DMS153 treated with DMSO at 0.1 percent for 48 hours (cell line): ENCODE data around the gene TASL.
"Not testable (repeated sequence)": the region's sequence is repeated elsewhere in the genome, so short reads cannot be mapped to it uniquely, and the experiment has no call there.

Source experiments
- DNase-seq: peaks from one replicate; lab custom pipeline; 2025; ENCODE audit not compliant: unreplicated experiment; lab: John Stamatoyannopoulos, UW

Gene TASL, protein sequence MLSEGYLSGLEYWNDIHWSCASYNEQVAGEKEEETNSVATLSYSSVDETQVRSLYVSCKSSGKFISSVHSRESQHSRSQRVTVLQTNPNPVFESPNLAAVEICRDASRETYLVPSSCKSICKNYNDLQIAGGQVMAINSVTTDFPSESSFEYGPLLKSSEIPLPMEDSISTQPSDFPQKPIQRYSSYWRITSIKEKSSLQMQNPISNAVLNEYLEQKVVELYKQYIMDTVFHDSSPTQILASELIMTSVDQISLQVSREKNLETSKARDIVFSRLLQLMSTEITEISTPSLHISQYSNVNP

DNA sequence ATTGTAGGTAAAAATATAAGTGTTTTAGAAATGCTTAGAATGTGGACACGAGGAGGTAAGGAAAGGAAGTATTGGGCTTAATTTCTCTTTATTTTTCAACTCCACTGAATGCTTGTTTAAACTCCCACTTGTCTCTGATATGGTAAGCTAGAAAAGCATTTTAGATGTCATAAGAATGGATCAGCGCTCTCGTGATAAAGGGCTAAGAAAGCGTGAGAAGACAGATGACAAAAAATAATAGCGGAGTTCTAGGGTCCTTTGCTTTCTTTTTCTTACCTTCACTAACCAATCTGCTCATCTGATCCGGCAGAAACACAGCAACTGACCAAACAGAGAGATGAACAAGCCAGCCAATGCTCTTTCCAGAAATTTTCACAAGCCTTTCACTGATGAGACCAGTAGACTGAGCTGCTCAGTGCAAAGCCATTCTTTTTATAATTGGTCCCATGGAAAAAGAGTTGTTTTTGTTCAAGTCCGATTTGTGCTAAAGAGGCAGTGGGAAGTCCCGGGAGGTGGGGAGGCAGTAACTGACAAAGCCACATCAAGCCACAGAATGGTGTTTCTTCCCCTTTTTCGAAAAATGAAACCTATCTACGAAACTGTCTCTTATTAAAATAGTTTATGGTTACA, at the start of gene TASL:
Gene TASL, minus strand, starts transcription at position 405 of the 630 bp plus-strand sequence. CDS start 17,411 bp downstream, outside the sequence.
- no peak for DNase-seq

DNA sequence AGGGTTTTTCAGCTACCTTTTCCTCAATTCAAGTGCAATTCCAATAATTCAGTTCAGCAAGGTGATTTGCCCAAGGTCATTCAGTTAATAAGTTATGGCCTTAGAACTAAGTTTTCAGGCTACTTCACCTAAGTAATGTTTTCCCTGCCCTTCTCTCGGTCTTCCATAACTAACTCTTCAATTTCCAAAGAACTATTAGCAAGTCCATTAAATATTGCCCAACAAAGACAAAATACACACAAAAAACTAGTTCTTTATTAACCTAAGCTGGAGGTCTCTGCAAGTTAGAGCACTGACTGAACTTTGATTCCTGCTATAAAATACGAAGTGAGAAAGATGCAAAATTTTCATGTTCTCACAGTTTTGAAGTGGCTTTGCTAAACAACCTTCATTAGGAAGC, 48.8 kb upstream of the TASL start:
- DNase-seq = no peak

DNA sequence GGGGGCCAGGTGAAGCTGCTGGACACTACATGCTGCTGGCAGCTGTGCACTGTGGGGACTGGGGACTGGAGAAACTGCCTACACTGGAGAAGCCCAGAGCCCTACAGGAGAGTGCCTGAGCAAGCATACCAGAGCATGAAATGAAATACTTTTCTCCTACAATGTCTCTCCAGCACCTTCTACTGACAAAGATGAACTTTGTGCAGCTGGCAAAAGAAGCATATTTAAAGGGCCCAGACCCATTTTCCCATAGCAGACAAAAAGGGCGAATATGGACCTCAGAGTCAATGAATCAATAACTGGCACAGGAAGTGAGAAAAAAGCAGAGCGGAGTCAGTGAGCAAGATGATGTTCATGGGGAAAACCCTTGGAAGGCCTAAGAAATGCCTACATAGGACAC, 44.8 kb upstream of the TASL start:
- DNase-seq = no peak

DNA sequence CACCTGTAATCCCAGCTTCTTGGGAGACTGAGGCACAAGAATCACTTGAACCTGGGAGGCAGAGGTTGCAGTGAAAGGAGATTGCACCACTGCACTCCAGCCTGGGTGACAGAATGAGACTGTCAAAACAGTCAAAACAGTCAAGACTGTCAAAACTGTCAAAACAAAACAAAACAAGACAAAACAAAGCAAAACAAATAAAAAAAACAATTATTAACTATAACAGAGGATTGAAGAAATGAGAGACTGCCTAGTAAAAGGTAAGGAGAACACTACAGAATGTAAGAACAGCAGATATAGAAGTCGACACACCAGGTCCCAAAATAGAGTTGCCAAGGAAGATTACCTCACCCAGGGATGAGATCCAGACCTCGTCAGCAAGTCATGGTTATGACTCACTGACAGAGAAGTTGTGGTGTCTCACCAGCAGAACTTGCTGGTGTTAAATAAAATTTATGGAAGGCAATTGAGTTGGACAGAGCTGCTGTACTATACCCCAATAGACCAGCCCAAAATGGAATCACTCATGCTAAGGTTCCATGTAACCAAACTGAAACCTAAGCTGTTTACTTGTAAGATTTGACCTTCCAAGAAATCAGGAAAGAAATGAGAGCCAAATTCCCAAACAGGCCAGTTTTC, 43.5 kb upstream of the TASL start:
- no peak for DNase-seq

DNA sequence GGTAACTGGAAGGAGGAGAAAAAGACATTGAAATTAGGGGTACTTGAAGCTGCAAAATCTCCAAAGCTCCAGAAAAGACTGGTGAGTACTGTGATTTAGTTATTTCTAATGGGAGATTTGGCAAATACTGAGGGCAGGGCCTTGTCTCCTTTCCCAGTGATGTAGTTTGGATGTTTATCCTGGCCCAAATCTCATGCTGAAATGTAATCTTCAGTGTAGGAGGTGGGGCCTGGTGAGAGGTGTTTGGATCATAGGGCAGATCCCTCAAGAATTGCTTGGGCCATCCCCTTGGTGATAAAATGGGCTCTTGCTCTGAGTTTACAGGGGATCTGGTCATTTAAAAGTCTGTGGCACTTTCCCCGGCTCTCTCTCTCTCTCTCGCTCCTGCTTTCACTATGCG, 42.6 kb upstream of the TASL start:
- DNase-seq = no peak

DNA sequence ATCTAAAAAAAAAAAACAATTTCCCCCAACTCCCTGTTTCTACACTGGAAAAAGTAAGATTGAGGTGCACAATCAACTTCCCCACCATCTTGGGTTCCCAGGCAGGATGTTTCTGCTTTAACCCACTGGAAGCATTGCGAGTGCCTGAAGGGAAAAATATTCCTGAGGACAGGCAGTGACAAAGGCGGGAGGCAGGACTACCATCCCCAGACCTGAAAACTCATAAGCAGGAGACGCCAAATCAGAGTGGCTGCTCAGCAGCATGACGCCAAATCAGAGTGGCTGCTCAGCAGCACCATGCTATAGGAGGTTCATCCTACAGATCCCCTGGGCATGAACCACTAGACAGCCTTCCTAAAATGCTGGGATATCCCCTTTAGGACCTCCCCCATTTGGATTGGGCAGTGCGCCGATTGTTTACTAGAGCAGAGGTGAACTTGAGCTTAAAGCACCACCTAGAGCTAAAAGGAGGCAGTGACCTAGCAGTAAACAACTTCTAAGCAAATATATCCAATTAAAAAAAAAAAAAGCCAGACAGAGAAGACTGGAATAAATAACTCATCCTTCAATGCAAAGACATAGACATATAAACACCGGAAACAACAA, 40.7 kb upstream of the TASL start:
- DNase-seq = no peak

DNA sequence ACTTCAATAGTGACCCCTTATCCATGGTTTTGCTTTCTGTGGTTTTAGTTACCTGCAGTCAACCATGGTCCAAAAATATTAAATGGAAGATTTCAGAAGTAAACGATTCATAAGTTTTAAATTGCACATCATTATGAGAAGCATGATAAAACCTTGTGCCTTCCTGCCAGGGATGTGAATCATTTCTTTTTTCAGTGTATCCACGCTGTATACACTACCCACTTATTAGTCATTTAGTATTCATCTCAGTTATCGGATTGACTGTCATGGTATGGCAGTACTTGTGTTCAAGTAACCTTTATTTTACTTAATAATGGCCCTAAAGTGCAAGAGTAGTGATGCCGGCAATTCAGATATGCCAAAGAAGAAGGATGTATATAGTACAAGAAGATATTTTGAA, 37.7 kb upstream of the TASL start:
- no peak for DNase-seq

DNA sequence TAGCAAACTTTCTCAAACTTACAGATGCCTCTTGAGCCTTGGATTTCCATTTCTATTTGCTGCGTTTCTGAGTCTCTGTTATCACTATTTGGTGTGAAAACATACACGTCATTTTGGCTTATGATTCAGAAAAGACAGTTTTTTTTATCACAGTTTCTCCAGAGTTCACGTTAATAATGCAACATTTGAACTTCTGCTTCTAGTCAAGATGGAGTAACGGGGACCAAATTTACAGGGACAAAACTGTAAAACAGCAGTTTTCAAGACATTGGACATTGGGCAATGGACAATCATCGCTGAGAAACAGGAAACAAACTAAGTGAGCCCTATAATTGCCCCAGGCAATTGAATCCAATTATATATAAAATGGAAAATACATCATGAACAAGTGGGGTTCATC, 36.2 kb upstream of the TASL start:
- DNase-seq = no peak

DNA sequence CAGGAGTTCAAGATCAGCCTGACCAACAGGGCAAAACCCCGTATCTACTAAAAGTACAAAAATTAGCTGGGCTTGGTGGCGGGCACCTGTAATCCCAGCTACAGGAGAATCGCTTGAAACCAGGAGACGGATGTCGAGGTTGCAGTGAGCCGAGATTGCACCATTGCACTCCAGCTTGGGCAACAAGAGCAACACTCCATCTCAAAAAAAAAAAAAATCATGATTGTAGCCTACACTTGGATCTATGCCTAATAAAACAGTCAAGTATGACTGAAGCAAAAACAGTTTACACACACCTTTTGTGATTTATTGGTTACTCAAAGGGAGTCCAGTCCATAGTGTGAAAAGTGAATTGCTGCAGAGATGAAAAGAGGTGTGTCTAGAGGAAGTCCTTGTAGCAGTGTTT, 34.7 kb upstream of the TASL start:
- peak; percentile 43 for DNase-seq

DNA sequence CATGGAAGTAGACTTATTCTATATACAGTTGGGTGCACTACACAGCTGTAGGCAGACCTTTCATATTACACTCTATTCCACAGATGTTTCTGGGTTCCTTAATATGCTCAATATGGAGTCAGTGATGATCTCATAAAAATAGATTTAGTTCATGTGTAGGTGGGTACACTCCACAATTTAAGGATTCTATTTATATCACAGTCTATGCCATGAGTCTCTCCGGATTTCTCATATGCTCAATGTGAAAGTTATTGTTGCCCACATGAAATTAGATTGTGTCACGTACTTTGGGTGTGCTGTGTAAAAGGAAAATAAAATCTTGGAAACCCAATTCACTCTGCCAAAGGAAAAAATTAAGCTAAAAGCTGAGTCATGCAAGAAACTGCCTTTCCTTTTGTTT, 32.5 kb upstream of the TASL start:
- DNase-seq = no peak

DNA sequence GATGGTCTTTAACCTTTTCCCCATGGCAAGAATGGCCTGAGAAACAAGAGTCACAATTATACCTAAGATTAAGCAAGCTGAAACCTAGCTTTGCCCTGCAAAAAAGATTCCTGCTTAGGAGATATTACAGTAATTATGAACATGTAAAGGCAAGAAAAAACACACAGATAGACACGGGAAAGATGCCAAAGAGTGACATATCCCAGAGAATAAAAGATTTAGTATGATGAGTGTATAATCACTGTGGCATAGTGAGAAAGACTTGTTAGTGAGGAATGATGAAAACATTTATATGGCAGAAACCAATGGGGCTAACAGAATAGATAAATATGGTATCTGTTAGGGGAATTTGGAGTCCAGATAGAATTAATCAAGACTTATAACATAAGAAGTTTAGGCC, 29.6 kb upstream of the TASL start:
- no peak for DNase-seq

DNA sequence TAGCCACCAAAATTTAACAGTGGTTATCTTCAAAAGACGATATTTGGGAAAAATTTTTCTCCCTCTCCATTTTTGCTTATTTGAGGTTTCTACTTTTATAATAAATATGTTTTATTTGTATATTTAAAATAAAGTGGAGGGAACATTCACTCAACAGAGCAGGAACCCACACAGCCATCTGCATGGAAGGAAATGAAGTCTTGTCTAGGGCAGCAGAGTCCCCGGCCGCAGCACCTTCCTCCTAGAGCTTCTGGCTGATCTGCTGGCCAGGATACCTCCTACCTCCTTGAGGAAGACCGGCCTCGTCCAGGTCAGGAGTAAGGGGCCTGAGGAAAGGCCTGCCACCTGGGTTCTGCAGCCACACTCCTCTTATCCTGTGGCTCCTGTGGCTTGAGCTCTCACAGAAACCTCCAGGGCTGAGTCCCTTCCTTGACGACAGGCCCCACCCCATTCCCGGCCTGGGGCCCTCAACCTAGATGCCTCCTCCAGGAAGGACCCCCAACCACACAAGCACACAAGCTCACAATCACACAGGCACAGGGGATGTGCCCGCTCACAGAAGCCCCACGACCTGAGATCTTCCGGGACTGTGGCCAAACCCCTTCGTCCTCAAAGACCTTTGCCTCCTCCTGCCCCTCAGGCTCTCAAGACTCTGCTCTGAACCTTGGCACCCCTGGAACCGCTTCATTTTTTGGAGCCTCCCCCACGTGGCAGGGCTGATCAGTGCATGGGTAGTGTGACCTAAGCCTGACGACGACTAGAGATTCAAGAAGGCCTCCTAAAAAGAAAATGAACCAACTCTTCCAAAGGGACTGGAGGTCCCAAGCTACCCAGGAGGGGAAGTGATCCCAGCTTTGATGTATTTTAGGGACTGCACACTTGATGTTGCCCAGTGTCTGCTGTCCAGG, 23.0 kb upstream of the TASL start:
- DNase-seq = not testable (repeated sequence)

DNA sequence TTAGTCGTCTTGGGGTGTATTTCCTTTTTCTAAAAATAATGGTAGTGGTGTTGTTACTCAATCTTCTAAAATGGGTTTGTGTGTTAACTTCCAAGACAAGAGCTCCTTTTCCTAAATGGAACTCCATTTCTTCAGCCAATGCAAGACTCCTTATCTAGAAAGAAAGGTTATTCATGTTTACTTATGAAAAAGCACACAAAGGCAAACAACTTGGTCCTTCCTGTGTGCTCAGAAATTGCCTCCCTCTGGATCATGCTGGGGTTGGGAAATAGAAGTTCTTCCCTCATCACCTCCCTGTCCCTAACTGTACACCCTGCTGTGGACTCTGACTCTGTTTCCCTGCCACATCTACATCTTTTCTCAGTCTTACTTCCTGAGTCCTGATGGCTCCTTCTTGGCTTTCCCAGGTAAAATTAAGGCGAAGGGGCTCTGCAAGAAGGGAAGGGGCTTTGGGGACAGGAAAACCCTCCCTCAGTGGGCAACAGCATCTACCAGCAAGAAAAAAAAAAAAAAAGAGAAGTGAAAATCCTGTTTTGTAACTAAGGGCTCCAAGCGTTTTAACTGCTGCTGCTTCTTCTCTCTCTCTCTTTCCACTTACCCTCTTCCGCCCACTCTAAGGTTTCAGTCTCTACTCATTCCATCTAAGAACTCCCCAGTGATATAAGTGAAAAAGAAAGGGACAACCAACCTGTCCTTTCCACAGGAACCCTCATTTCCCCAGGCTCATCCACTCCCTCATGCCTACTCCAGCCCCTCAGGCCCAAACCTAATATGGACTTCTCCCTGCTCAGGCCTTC, 19.8 kb upstream of the TASL start:
- DNase-seq = no peak

DNA sequence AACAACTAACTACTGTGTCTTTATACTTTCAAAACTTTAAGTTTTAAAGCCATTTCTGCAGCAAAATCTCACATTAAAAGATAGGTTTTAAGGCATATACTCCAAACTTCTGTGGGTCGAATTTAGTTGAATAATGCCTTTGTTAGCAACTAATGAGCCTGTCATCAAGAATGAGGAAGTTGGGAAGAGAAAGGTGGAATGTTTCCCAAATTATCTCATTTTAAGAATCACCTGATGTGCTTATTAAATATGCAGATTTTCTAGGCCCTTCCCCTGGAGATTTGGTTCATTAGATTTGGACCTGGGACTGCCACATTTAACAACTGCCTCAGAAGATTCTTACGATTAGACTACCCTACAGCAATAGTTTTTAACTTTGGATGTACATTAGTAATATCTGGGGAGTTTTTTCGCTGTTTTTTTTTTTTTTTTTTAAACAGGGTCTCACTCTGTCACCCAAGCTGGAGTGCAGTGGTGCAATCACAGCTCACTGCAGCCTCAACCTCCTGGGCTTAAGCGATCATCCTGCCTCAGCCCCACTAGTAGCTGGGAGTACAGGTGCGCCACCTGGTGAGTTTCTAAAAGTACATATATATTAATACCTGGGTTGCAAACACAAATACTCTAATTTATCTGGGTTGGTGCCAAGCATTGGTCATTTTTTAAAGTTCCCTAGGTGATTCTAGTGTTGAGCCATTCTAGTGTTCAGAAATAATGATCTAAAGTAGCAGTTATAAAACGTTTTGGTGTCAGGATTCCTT, 16.1 kb upstream of the TASL start:
- no peak for DNase-seq

DNA sequence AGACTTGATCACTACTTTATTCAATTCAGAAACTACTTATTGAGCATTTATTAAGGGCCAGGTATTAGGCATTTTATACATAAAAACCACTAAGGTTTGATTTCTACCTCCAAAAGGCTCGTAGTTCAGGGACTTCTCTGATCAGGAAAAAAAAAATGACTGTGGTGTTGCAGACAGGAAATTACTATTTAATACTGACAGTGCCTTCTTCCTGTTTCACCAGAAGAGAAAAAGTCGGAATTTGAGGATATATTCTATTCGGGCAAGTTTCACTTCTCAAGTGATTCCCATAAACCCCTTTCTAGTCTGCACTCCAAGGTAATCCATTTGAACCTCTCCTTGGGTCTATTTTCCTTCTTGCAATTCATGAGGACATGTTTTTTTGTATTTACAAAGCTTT, 15.3 kb upstream of the TASL start:
- no peak for DNase-seq

DNA sequence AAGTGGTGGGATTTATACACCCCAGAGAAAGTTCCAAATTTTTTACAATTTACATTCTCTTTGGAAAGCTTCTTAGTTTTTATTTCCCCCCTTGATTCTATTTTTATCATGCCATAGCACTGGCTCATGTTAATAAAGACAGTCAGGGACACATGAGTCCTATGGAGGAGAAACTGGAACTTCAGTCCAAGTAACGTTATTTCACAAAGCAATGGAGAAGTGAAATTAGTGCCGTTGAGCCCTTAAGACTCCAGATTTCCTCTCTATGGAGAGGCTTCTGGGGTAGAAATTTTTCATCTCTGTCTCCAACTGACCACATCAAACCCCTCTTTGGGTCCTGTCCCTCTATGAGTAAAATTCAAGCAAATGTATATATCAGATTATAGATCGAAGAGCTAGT, 12.8 kb upstream of the TASL start:
- no peak for DNase-seq

DNA sequence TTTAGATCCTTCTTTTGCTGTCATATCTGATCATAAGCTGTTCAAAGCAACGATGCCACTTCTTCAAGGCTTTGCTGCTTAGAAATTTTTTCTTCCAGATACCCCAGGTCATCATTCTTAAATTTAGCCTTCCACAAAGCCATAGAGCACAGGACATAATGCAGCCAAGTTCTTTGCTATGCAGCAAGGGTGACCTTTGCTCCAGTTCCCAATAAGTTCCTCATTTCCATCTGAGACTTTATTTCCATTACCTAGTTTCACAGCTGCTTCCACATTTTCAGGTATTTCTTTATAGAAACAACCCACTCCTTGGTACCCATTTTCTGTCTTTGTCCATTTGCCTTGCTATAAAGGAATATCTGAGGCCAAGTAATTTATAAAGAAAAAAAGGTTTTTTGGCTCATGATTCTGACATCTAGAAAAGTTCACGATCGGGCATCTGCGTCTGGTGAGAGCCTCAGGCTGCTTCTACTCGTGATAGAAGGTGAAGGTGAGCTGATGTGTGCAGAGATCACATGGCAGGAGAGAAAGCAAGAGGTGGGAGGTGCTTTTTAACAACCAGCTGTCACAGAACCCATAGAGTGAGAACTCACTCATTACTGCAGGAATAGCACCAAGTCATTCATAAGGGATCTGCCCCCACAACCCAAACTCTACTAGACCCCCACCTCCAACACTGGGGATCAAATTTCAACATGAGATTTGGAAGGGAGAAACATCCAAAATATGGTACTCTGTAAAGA, 11.8 kb upstream of the TASL start:
- no peak for DNase-seq

DNA sequence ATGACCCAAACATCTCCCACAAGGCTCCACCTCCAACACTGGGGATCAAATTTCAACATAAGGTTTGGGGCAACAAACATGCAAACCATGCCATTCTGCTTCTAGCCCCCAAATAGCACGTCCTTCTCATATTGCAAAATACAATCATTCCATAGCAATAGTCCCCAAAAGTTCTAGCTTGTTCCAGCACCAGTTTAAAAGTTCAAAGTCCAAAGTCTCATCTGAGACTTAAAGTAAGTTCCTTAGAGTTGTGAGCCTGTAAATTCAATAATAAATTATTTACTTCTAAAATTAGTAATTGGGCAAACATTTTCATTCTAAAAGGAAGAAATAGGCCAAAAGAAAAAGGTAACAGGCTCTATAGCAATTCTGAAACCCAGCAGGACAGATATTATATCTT, 8.9 kb upstream of the TASL start:
- no peak for DNase-seq

DNA sequence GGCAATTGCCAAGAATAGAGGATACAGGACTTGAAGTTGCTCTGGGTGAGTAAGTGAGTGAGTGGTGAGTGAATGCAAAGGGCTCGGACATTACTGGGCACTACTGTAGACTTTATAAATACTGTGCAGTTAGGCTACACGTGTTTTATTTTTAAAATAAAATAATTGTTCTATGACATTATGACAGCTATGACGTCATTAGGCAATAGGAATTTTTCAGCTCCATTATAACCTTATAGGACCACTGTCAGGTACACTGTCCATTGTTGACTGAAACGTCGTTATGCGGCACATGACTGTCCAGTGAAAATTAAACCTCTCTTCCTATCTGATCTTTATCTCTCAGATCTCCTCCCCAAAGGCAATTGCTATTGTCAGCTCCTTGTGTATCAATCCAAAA, 5.1 kb upstream of the TASL start:
- no peak for DNase-seq
